K562 (cell line): Measurements from ENCODE around the gene TMED10. TPM values are rescaled to one million over a fixed set of nuclear protein-coding genes. Genes with fewer than 3 reads are reported as not detected.

ENCODE experiments used
- ATAC-seq: fragments of 200-7000 bp; cut with Tn5 transposase; 3 replicates; pipeline ENCODE4 v1.9.1; 2020; ENCODE audit warnings: moderate library complexity
- BruUV-seq: library from RNA; stranded (reverse); fragments of 400-500 nt; replicated peaks from 2 replicates; lab custom pipeline; 2021; lab: Mats Ljungman, UMichigan
- CTCF ChIA-PET: fragments of 300-600 bp; formaldehyde crosslinking; extraction: SDS; loops from one replicate; lab custom pipeline; 2021; ENCODE audit warnings: low intra/inter-chr PET ratio; lab: Yijun Ruan, JAX
- POLR2A ChIA-PET: fragments of 300-600, 350-650 bp; sonication (Branson Sonifier 250); formaldehyde crosslinking; extraction: SDS; loops from one replicate; lab custom pipeline; 2021; ENCODE audit warnings: antibody characterized with exemption, inconsistent platforms; lab: Yijun Ruan, JAX
- DNase-seq, 4 experiments: peaks; one replicate each; pipeline versions ENCODE4 v3.0.0 to v3.0.0-alpha.2; 2011 to 2018; ENCODE audit warnings: low spot score in 3 of 4, mixed read lengths in 3 of 4; ENCODE audit errors: extremely low read depth in 1 of 4
- FAIRE-seq: peaks from 2 replicates; lab custom pipeline; 2011; peaks lifted over from hg19 to GRCh38; lab: Jason Lieb, UNC
- H2AFZ ChIP-seq: 2 replicates; pipeline ENCODE4 v1.6.0; 2011; ENCODE audit warnings: low read depth, low read length, control low read depth, inconsistent platforms
- H3K27ac ChIP-seq: fragments of 200-600 bp; 3 replicates; pipeline ENCODE4 v1.8.0; 2011; ENCODE audit warnings: low read depth, mild to moderate bottlenecking, control low read depth, inconsistent platforms, low read length, moderate library complexity, mixed read lengths; ENCODE audit errors: extremely low read depth
- H3K27me3 ChIP-seq, 2 experiments: fragments of 300-600 bp in 1 of 2; 2 replicates in 1 of 2; 3 replicates in 1 of 2; pipeline versions ENCODE4 v1.6.0 to v1.8.0; 2011; ENCODE audit warnings: inconsistent platforms in 2 of 2, low read length in 2 of 2, mild to moderate bottlenecking in 1 of 2, mixed read lengths in 1 of 2, moderate library complexity in 1 of 2; ENCODE audit not compliant: control insufficient read depth in 2 of 2, insufficient read depth in 2 of 2
- H3K36me3 ChIP-seq: fragments of 300-600 bp; 3 replicates; pipeline ENCODE4 v1.8.0; 2011; ENCODE audit warnings: mild to moderate bottlenecking, low read length, inconsistent platforms; ENCODE audit not compliant: control insufficient read depth, insufficient read depth
- H3K4me1 ChIP-seq, 2 experiments: fragments of 200-600 bp in 1 of 2; replicated peaks in 1 of 2; 2 replicates in 1 of 2; 3 replicates in 1 of 2; pipeline versions ENCODE4 v1.5.1 to v1.8.0; 2011; ENCODE audit warnings: inconsistent platforms in 2 of 2, low read length in 2 of 2, mild to moderate bottlenecking in 1 of 2, mixed read lengths in 1 of 2, moderate library complexity in 1 of 2; ENCODE audit not compliant: control insufficient read depth in 2 of 2, insufficient read depth in 2 of 2
- H3K4me2 ChIP-seq: 2 replicates; pipeline ENCODE4 v1.6.1; 2011; ENCODE audit warnings: low read length, control low read depth, inconsistent platforms, mixed read lengths; ENCODE audit not compliant: insufficient read depth
- H3K4me3 ChIP-seq: fragments of 200-600 bp; sonication (generic), shearing (Covaris generic); 2 replicates; pipeline ENCODE4 v1.5.1; 2016; ENCODE audit warnings: control low read depth, inconsistent platforms
- H3K79me2 ChIP-seq: fragments of 200-600 bp; 3 replicates; pipeline ENCODE4 v1.8.0; 2011; ENCODE audit warnings: low read length, inconsistent platforms; ENCODE audit not compliant: control insufficient read depth, insufficient read depth
- H3K9ac ChIP-seq, 2 experiments: 2 replicates each; pipeline versions ENCODE4 v1.6.0 to v1.6.1; 2011; ENCODE audit warnings: low read depth in 2 of 2, low read length in 2 of 2, control low read depth in 1 of 2, inconsistent platforms in 1 of 2, mild to moderate bottlenecking in 1 of 2, mixed read lengths in 1 of 2; ENCODE audit not compliant: insufficient read depth in 1 of 2
- H3K9me1 ChIP-seq: one replicate; pipeline ENCODE4 v1.6.0; 2011; ENCODE audit warnings: inconsistent platforms, mild to moderate bottlenecking, low read length, moderate library complexity; ENCODE audit not compliant: control insufficient read depth, insufficient read depth
- H3K9me3 ChIP-seq: replicated peaks from 2 replicates; pipeline ENCODE4 v1.5.1; 2011; ENCODE audit warnings: low read depth, low read length, inconsistent platforms; ENCODE audit not compliant: control insufficient read depth, insufficient read depth
- H4K20me1 ChIP-seq: replicated peaks from 2 replicates; pipeline ENCODE4 v1.6.1; 2011; ENCODE audit warnings: low read length, inconsistent platforms, mixed read lengths; ENCODE audit not compliant: control insufficient read depth, insufficient read depth
- EGR1 ChIP-seq: fragments of 450-650 bp; conservative IDR thresholded peaks from 2 replicates; pipeline ENCODE4 v1.6.1; 2017; ENCODE audit warnings: mild to moderate bottlenecking
- ERF ChIP-seq: fragments of 450-650 bp; formaldehyde crosslinking; IDR thresholded peaks from 2 replicates; pipeline ENCODE4 v1.4.0; 2020; ENCODE audit warnings: mild to moderate bottlenecking, mixed read lengths
- ZNF695 ChIP-seq: fragments of 450-650 bp; formaldehyde crosslinking; IDR thresholded peaks from 2 replicates; pipeline ENCODE4 v1.4.0; 2020; ENCODE audit warnings: mild to moderate bottlenecking, moderate library complexity
- WGBS: fragments of 100-300 bp; shearing (Covaris generic); methylation state at CpG from one replicate; pipeline ENCODE4 v1.1.6; 2016; ENCODE audit warnings: low coverage, mixed read lengths; ENCODE audit not compliant: insufficient coverage; ENCODE audit errors: missing lambda C conversion rate; 5-methylcytosine and 5-hydroxymethylcytosine counted together
- in situ Hi-C: fragments of 300-500 bp; cut with MboI; formaldehyde crosslinking; loops from 4 replicates; pipeline ENCODE4 v1.15.0; 2018; ENCODE audit warnings: inconsistent platforms, mixed read lengths
- intact Hi-C: fragments of 100-400 bp; cut with micrococcal nuclease; formaldehyde crosslinking; loops from 2 replicates; pipeline ENCODE4 v1.14.2; 2022
- polyA plus RNA-seq, 8 experiments: library from polyadenylated mRNA; depleted of rRNA in 4 of 8; stranded (reverse) in 5 of 8; unstranded in 3 of 8; fragments of >200 nt; fragmentation: Nextera tagmentation in 2 of 8; fragmentation: Illumina TruSeq in 1 of 8; extraction: Ambion mirVana in 2 of 8; extraction: Trizol in 1 of 8; gene quantifications; 2 replicates each; pipeline versions ENCODE4 v1.2.1 to v1.2.3, GENCODE V29; 2011 to 2014; ENCODE audit warnings: inconsistent platforms in 1 of 8, missing spikeins in 1 of 8
- total RNA-seq, 7 experiments: library from RNA; depleted of rRNA in 6 of 7; stranded (reverse); fragments of >200 nt in 6 of 7; fragmentation: Illumina TruSeq in 2 of 7; extraction: Trizol in 2 of 7; gene quantifications; 2 replicates each; pipeline versions ENCODE4 v1.2.1 to v1.2.3, GENCODE V29; 2011 to 2021; ENCODE audit warnings: low replicate concordance in 1 of 7
- TF ChIP-seq, protein P1 (sequence below): fragments of 450-650 bp; IDR thresholded peaks from 2 replicates; pipeline ENCODE4 v1.6.1; 2017; ENCODE audit warnings: antibody characterized with exemption, mild to moderate bottlenecking

The TMED10 gene
- total and polyA plus RNA-seq, 9 of the 15 experiments (the other 6 are each of a cell fraction or from before 2014, with no cell fraction given) = 62.2 to 233 (median 124) TPM

DNA sequence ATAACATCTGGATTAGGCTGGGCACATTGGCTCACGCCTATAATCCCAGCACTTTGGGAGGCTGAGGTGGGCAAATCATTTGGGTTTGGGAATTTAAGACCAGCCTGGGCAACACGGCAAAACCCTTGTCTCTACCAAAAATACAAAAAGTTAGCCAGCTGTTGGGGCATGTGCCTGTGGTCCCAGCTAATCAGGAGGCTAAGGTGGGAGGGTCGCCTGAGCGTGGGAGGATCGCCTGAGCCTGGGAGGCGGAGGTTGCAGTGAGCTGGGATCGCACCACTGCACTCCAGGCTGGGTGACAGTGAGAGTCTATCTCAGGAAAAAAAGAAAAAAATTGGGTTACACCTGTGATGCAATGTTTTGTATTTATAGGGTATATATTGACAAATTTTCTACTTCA lies 54.9 kb downstream of the TMED10 start:
- Histone ChIP-seq H3K27me3 (no peaks in the 10 kb centered on the region), H3K9me3 (no peaks in the 10 kb centered on the region), H3K9ac (0 out of 4 replicates have a peak overlapping the region, but pooled peaks of 1 of the 2 experiments have one; percentile 48), H3K4me1 (peaks cover 2 to 14% of the 10 kb centered on the region in 2 experiments; a peak in 4 of 5 replicates), H3K79me2 (peaks cover 11% of the 10 kb centered on the region), H3K9me1 (no peaks in the 10 kb centered on the region), H3K27ac (no peak overlapping the region), H3K4me2 (no peak overlapping the region), H3K4me3 (no peak overlapping the region), H3K36me3 (peaks cover 18% of the 10 kb centered on the region; the same call in 1 of the 3 replicates), H4K20me1 (no peaks in the 10 kb centered on the region), H2AFZ (no peak overlapping the region)
- ChIA-PET CTCF (no interaction called here), POLR2A (interaction anchor here (0.6 to 0.7 kb wide), 2 partner anchors 11 to 49 kb away, joined by 3 read pairs; no protein-coding TSS in a partner anchor)
- BruUV-seq = no TSS peak
- in situ Hi-C loops = no loop called here
- FAIRE-seq (no peak), ATAC-seq (0 out of 3 replicates have a peak, but pooled peaks have one; percentile 14), DNase-seq (no peak)
- TF ChIP-seq, protein P1, sequence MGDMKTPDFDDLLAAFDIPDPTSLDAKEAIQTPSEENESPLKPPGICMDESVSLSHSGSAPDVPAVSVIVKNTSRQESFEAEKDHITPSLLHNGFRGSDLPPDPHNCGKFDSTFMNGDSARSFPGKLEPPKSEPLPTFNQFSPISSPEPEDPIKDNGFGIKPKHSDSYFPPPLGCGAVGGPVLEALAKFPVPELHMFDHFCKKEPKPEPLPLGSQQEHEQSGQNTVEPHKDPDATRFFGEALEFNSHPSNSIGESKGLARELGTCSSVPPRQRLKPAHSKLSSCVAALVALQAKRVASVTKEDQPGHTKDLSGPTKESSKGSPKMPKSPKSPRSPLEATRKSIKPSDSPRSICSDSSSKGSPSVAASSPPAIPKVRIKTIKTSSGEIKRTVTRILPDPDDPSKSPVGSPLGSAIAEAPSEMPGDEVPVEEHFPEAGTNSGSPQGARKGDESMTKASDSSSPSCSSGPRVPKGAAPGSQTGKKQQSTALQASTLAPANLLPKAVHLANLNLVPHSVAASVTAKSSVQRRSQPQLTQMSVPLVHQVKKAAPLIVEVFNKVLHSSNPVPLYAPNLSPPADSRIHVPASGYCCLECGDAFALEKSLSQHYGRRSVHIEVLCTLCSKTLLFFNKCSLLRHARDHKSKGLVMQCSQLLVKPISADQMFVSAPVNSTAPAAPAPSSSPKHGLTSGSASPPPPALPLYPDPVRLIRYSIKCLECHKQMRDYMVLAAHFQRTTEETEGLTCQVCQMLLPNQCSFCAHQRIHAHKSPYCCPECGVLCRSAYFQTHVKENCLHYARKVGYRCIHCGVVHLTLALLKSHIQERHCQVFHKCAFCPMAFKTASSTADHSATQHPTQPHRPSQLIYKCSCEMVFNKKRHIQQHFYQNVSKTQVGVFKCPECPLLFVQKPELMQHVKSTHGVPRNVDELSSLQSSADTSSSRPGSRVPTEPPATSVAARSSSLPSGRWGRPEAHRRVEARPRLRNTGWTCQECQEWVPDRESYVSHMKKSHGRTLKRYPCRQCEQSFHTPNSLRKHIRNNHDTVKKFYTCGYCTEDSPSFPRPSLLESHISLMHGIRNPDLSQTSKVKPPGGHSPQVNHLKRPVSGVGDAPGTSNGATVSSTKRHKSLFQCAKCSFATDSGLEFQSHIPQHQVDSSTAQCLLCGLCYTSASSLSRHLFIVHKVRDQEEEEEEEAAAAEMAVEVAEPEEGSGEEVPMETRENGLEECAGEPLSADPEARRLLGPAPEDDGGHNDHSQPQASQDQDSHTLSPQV = no peak
- TF ChIP-seq EGR1 (peak; percentile 65), ERF (CRISPR knock-in tag) (no peak), ZNF695 (CRISPR knock-in tag) (no peak)
- intact Hi-C loops = no loop called here
- WGBS = 65% methylated on average over 4 of the region's 7 CpGs
